Stimulated activated CD4-positive, alpha-beta T cell treated with anti-CD3 and anti-CD28 coated beads, TNF-alpha, amount 100 ng/mL, for 4 hours (primary cell): ENCODE results near the gene CPA1.

Source experiments
- DNase-seq, 3 experiments: peaks; one replicate each; pipeline ENCODE4 v3.0.0-alpha.2; 2020; ENCODE audit warnings: low read depth in 3 of 3

The CPA1 gene

DNA sequence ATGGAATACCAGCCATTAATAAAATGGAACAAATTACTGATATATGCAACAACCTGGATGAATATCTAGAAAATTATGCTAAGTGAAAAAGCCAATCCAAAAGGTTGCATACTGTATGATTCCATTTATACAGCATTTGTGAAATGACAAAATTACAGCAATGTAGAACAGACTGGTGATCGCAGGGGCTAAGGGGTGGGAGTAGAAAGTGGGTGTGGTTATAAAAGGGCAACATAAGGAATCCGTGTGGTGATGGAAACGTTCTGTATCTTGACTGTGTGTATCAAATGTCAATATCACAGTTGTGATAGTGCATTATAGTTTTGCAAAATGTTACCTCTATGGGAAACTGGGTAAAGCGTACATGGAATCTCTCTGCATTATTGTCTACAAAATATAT, 45.5 kb downstream of the CPA1 start:
- no peak for DNase-seq

DNA sequence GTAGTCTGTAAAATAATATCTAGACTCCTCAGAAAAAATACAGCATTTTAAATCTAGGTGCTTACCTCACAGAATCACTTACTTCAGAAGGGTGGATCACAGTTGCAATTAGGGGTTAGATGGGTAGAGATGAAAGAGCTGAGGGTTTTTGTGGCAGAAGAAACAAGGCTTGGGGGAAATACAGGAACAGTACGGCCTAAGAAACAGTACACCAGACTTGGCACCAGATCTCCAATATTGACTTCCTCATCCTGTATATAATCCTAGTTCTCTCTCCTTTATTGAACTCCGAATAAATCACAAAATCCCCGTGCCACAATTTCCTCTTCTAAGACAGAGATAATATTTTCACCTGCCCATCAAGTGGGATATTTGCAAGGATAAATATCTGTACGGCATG, 46.3 kb downstream of the CPA1 start:
- no peak for DNase-seq

DNA sequence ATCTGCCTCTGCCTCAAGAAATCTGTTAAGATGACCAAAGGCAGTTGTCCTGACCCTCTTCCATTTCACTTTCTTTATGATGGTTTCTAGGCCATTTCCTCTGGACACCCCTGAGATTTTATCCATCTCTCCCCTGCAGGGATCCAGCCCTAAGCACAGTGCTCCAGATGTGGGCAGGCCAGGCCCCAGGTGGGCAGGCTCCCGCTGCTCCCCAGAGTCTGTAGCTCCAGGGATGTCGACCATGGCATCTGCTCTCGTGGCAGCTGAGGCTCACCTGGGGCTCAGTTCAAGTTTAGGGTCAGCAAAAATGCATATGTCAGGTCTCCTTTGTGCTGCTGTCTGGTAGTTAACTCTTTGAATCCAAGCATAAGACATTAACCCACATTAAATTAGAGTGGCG, 48.7 kb downstream of the CPA1 start:
- DNase-seq: no peak

DNA sequence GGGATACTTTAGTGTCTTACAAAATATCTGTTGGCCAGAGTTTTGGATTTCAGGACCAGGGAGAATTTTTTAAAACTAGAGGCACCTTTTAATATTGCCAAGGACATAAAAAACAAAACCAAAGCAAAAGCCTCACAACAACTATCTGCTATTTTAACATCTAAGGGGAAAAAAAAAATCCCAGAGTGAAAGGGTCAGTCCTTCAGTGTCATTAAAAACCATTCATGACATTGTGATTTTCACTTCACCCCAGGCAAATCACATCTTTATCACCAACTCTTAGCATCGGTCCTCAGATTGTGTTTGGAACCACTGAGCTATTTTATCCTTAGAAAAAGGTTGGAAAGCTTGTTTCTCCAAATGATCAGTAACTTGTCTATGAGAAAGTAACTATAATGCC, 49.8 kb downstream of the CPA1 start:
- DNase-seq: no peak

DNA sequence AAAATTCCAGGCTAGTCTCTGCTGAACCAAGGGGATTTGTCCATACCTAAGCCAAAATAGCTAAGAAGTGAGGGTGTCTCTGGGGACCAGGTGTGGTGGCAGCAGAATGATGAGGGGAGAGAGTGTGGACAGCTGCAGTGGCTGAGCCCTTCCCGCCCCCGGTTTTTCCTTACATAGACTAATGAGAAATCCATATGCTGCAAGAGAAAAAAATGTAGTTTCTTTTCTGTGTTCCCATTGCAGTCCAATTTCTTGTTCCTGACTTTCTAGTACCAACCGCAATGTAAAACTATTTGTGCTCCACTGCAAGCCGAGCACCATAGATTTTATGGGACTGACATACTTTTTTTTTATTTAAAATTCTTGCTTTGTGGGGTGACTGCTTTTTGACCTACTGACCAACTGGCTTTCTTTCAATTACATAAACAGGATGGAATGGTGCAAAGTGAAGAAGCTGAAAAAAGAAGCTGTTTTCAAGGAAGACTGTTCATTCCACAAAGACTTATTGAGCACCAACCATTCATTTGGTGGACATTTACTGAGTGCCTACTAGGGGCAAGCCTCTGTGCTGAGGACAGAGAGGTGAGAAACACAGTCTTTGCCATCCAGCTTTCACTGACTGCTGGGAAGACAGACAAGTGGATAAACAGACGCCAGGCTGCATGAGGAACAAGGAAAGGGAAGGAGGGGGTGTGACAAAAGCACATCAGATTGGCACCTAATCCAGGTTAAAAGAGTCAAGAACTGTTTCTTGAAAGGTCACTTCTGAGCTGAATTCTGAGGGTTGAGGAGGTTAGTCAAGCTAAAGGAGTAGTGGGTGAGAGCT, 50.8 kb downstream of the CPA1 start:
- DNase-seq: no peak

DNA sequence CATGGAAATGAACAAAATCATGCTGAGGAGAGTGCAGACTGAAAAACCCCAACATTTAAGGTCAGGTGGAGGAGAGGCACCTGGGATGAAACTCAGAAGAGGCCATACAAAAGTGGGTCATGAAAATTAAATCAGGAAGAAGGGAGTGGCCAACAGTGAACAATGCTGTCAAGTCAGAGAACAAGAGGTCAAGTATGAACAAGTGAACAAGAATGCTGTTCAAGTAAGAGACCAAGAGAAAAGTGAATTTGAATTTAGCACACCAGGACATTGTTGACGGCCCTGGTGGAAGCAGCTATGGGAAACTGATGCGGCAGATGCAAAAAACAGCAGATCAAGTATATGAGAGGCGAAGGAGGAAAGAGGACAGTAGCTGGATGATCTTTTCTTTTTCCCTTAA, 52.6 kb downstream of the CPA1 start:
- DNase-seq: no peak

DNA sequence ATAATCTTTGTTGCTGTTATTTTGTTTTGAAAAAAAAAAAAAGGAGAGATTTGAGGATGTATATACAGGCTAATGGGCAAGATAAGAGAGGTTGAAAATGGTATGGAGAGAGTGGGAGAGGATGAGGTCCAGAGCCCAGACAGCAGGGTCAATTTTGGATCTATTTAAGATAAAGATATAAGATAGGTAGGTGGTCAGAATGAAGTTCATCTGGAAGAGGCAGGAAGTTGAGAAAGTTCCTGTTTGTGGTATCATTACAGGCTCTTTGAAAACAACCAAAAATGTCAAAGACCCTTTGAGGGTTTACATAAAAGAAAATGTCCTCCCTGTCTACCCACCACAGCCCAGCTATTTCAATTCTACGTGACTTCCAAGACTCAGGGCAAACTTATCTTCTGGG, 53.0 kb downstream of the CPA1 start:
- no peak for DNase-seq

DNA sequence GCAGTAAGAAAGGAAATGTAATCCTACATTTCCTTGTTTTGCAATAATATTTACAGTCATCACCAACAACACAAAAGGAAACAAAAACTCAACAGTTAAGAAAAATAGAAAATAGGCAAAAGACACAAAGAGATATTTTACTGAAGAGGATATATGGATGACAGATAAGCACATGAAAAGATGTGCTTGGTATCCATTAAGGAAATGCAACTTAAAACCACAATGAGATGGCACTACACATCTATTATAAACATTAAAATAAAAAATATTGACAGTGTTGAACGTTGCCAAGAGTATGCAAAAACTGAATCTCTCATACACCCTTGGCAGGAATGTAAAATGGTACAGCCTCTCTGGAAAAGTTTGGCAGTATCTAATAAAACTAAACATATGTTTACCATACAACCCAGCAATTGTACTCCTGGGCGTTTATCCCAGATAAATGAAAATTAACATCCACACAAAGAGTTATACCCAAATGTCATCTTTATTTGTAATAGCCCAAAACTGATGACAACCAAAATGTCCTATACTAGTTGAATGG, 55.1 kb downstream of the CPA1 start:
- DNase-seq: no peak

DNA sequence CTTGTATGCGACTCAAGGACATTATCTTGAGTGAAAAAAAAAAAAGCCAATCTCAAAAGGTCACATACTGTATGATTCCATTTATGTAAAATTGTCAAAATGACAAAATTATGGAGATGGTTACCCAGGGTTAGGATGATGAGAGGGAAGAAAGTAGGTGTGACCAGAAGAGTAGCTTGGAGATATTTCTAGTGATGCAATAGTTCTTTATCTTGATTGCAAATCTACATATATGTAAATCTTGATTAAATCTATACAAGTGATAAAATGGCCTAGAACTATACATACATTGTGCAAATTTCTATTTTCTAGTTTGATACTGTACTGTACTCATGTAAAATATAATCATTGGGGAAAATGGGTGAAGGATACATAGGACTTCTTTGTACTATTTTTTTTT, 56.0 kb downstream of the CPA1 start:
- no peak for DNase-seq
